OCI-LY7 (cell line): Measurements from ENCODE around the gene PHKG2.

ENCODE experiments used
- EZH2phosphoT487 ChIP-seq: fragments of 200-600 bp; sonication (generic); IDR thresholded peaks from 2 replicates; pipeline ENCODE4 v1.6.1; 2018; ENCODE audit warnings: low read depth, borderline replicate concordance, mild to moderate bottlenecking, mixed run types, antibody characterized with exemption, low read length, moderate library complexity, mixed read lengths
- TF ChIP-seq, protein P1 (sequence below): fragments of 200-600 bp; sonication (generic); conservative IDR thresholded peaks from 2 replicates; pipeline ENCODE4 v1.5.1; 2014; ENCODE audit warnings: mild to moderate bottlenecking, antibody characterized with exemption, low read length, moderate library complexity, mixed read lengths

DNA sequence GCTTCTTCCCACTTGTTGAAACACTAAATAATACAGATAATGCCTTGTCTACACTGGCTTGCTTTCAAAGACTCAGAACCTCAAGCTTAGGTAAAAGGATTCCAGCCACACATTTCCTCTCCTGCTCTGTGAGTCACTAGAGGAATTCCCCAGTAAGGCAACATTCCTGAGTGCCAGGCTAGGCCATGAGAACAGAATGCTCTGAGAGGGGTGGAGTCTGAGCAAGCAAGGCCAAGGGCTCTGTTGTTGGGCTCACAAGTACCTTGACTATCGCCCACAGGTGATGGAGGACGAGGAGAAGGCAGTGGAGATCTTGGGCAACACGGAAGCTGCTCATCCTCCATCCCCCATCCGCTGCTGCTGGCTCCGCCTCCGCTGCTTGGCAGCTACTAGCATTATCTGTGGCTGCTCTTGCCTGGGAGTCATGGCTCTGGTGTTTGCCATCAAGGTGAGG, 6.7 kb upstream of the PHKG2 start:
- TF ChIP-seq, protein P1, sequence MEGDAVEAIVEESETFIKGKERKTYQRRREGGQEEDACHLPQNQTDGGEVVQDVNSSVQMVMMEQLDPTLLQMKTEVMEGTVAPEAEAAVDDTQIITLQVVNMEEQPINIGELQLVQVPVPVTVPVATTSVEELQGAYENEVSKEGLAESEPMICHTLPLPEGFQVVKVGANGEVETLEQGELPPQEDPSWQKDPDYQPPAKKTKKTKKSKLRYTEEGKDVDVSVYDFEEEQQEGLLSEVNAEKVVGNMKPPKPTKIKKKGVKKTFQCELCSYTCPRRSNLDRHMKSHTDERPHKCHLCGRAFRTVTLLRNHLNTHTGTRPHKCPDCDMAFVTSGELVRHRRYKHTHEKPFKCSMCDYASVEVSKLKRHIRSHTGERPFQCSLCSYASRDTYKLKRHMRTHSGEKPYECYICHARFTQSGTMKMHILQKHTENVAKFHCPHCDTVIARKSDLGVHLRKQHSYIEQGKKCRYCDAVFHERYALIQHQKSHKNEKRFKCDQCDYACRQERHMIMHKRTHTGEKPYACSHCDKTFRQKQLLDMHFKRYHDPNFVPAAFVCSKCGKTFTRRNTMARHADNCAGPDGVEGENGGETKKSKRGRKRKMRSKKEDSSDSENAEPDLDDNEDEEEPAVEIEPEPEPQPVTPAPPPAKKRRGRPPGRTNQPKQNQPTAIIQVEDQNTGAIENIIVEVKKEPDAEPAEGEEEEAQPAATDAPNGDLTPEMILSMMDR = no peak
- no peak for TF ChIP-seq EZH2phosphoT487
